DOHH2 (cell line): Measurements from ENCODE around the gene SGO2.

Experiments used
- H3F3A ChIP-seq: fragments of 200-600 bp; sonication (generic), shearing (Covaris generic); 2 replicates; pipeline ENCODE4 v1.6.0; 2016; ENCODE audit warnings: antibody characterized with exemption, mild to moderate bottlenecking; ENCODE audit not compliant: control insufficient read depth, insufficient read depth
- H3K27ac ChIP-seq: fragments of 200-600 bp; sonication (generic); 2 replicates; pipeline ENCODE4 v1.5.1; 2014; ENCODE audit warnings: low read depth, mild to moderate bottlenecking, low read length, moderate library complexity
- H3K27me3 ChIP-seq: fragments of 200-600 bp; sonication (generic); 2 replicates; pipeline ENCODE4 v1.6.1; 2014; ENCODE audit warnings: mild to moderate bottlenecking, low read length, mixed read lengths; ENCODE audit not compliant: control insufficient read depth
- H3K36me3 ChIP-seq: fragments of 200-600 bp; sonication (generic); 2 replicates; pipeline ENCODE4 v1.6.1; 2014; ENCODE audit warnings: mild to moderate bottlenecking, low read length, moderate library complexity, mixed read lengths; ENCODE audit not compliant: control insufficient read depth
- H3K4me1 ChIP-seq: fragments of 200-600 bp; sonication (generic); 2 replicates; pipeline ENCODE4 v1.6.1; 2014; ENCODE audit warnings: mild to moderate bottlenecking, low read length, mixed read lengths; ENCODE audit not compliant: control insufficient read depth
- H3K4me2 ChIP-seq: fragments of 200-600 bp; sonication (generic); 2 replicates; pipeline ENCODE4 v1.6.0; 2014; ENCODE audit warnings: mild to moderate bottlenecking, low read length, moderate library complexity
- H3K4me3 ChIP-seq: fragments of 200-600 bp; sonication (generic); 2 replicates; pipeline ENCODE4 v1.5.1; 2014; ENCODE audit warnings: mild to moderate bottlenecking, low read length, mixed read lengths
- H3K79me2 ChIP-seq: fragments of 200-600 bp; sonication (generic); 2 replicates; pipeline ENCODE4 v1.6.1; 2014; ENCODE audit warnings: mild to moderate bottlenecking, low read length, mixed read lengths; ENCODE audit not compliant: control insufficient read depth
- H3K9me2 ChIP-seq: fragments of 200-600 bp; sonication (generic); replicated peaks from 2 replicates; pipeline ENCODE4 v1.6.1; 2014; ENCODE audit warnings: mild to moderate bottlenecking, low read length, mixed read lengths; ENCODE audit not compliant: control insufficient read depth
- H3K9me3 ChIP-seq: fragments of 200-600 bp; sonication (generic); 2 replicates; pipeline ENCODE4 v1.6.1; 2014; ENCODE audit warnings: antibody characterized with exemption, low read length, mixed read lengths; ENCODE audit not compliant: control insufficient read depth, insufficient read depth
- H4K20me1 ChIP-seq: fragments of 200-600 bp; sonication (generic); 2 replicates; pipeline ENCODE4 v1.6.0; 2014; ENCODE audit warnings: low read depth, mild to moderate bottlenecking, antibody characterized with exemption, low read length, moderate library complexity; ENCODE audit not compliant: control insufficient read depth, insufficient read depth
- EZH2phosphoT487 ChIP-seq: fragments of 200-600 bp; sonication (generic); IDR thresholded peaks from 2 replicates; pipeline ENCODE4 v1.6.1; 2017; ENCODE audit warnings: borderline replicate concordance, mild to moderate bottlenecking, antibody characterized with exemption, low read length, moderate library complexity, mixed read lengths
- TF ChIP-seq, protein P1 (sequence below): fragments of 200-600 bp; sonication (generic); IDR thresholded peaks from one replicate; pipeline ENCODE4 v1.5.1; 2014; ENCODE audit warnings: antibody characterized with exemption, mild to moderate bottlenecking, low read depth, low read length; ENCODE audit not compliant: poor library complexity, severe bottlenecking

The SGO2 gene

DNA sequence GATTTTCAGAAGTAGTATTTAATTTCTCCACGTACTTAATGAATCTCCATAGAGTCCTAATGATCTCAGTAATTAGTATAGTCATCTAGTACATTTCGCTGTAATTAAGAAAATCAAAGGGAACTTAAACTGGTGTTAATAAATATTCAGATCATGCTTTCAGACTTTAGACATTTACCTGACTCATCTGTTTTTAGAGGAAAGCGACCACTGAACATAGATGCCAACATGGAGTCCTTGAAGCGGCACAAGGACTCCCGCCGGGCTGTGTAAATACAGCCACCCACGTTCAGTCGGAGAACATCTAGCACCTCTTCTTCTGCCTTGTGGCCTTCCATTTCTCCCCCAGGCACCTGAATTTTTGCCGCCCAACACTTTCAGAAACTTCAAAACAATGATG, 19.3 kb upstream of the SGO2 start:
- Histone ChIP-seq H3K9me2 (no peaks in the 10 kb centered on the region), H3K9me3 (no peaks in the 10 kb centered on the region), H4K20me1 (no peaks in the 10 kb centered on the region), H3K79me2 (peaks cover 16% of the 10 kb centered on the region), H3K36me3 (peaks cover 33% of the 10 kb centered on the region), H3K27me3 (no peaks in the 10 kb centered on the region), H3K4me3 (no peak overlapping the region), H3K4me1 (peaks cover 18% of the 10 kb centered on the region), H3K27ac (no peak overlapping the region), H3F3A (no peaks in the 10 kb centered on the region), H3K4me2 (no peak overlapping the region)
- TF ChIP-seq, protein P1, sequence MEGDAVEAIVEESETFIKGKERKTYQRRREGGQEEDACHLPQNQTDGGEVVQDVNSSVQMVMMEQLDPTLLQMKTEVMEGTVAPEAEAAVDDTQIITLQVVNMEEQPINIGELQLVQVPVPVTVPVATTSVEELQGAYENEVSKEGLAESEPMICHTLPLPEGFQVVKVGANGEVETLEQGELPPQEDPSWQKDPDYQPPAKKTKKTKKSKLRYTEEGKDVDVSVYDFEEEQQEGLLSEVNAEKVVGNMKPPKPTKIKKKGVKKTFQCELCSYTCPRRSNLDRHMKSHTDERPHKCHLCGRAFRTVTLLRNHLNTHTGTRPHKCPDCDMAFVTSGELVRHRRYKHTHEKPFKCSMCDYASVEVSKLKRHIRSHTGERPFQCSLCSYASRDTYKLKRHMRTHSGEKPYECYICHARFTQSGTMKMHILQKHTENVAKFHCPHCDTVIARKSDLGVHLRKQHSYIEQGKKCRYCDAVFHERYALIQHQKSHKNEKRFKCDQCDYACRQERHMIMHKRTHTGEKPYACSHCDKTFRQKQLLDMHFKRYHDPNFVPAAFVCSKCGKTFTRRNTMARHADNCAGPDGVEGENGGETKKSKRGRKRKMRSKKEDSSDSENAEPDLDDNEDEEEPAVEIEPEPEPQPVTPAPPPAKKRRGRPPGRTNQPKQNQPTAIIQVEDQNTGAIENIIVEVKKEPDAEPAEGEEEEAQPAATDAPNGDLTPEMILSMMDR = no peak
- TF ChIP-seq EZH2phosphoT487 = no peak

DNA sequence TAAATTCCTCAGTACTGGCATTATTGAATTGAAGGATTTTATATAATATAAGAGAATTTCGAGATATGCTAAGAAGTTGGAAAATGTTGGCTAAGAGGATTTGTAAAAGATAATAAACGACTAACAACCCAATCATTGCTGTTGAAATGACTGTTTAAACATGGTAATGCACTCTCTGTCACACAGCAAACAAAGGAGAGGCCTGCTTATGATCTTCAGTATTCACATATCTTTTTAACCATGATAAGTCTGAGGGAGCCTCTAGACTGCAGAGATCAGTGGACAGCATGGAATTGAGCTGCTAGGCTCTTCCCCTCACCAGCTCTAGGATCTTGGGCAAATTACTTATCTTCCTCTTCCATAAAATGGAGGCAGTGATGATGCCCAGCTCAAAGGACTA, 18.8 kb upstream of the SGO2 start:
- Histone ChIP-seq H3F3A (no peaks in the 10 kb centered on the region), H3K9me2 (no peaks in the 10 kb centered on the region), H3K4me3 (no peak overlapping the region), H3K4me2 (no peak overlapping the region), H3K79me2 (peaks cover 16% of the 10 kb centered on the region), H4K20me1 (no peaks in the 10 kb centered on the region), H3K27ac (no peak overlapping the region), H3K36me3 (peaks cover 33% of the 10 kb centered on the region), H3K4me1 (peaks cover 18% of the 10 kb centered on the region), H3K9me3 (no peaks in the 10 kb centered on the region), H3K27me3 (no peaks in the 10 kb centered on the region)
- TF ChIP-seq, protein P1 = no peak
- no peak for TF ChIP-seq EZH2phosphoT487

DNA sequence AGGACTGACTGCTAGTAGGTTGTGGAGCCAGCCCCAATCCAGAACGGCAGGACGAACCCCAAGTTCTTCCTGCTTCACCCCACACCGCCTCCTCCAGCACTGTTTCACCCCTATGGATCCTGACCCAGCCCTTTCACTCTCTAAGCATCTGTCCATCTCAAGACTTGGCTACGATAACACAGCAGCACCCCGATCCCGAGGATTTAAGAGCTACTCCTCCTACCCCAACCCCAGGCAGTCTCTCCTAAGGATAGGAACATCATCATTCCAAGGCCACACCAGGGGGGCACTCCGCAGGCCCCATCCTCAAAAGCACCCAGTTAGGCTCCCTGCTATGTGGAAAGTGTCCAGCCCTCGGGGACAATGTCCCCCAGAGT, 16.8 kb upstream of the SGO2 start:
- H3K4me2 ChIP-seq = peak overlapping the region; percentile 96
- H4K20me1 ChIP-seq = no peaks in the 10 kb centered on the region
- peak overlapping the region; percentile 86 for H3K4me3 ChIP-seq
- TF ChIP-seq EZH2phosphoT487 = no peak
- TF ChIP-seq, protein P1 = no peak
- no peaks in the 10 kb centered on the region for H3K9me3 ChIP-seq
- H3K9me2 ChIP-seq = no peaks in the 10 kb centered on the region
- no peaks in the 10 kb centered on the region for H3F3A ChIP-seq
- H3K27ac ChIP-seq = peak overlapping the region; percentile 3
- peaks cover 16% of the 10 kb centered on the region for H3K79me2 ChIP-seq
- 0 out of 2 replicates have a peak, but pooled peaks cover 5% of the 10 kb centered on the region for H3K27me3 ChIP-seq
- H3K4me1 ChIP-seq = peaks cover 18% of the 10 kb centered on the region
- H3K36me3 ChIP-seq = peaks cover 20% of the 10 kb centered on the region
